ENCODE data around the gene IKZF3. TPM values are rescaled to one million over a fixed set of nuclear protein-coding genes. Genes with fewer than 3 reads are reported as not detected.
A peak's percentile ranks its signal among the peaks of the same experiment; 100 is the strongest.

The IKZF3 gene
- total and polyA plus RNA-seq, 10 of the 15 experiments (the other 5 are each of a cell fraction or from before 2014, with no cell fraction given) = 5.5 to 98.2 (median 47.6) TPM

- TF ChIP-seq, protein P1, sequence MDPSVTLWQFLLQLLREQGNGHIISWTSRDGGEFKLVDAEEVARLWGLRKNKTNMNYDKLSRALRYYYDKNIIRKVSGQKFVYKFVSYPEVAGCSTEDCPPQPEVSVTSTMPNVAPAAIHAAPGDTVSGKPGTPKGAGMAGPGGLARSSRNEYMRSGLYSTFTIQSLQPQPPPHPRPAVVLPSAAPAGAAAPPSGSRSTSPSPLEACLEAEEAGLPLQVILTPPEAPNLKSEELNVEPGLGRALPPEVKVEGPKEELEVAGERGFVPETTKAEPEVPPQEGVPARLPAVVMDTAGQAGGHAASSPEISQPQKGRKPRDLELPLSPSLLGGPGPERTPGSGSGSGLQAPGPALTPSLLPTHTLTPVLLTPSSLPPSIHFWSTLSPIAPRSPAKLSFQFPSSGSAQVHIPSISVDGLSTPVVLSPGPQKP (IDR thresholded peaks at IDR 0.05; ENCODE audit: low read depth, low read length) = no peak
- TF ChIP-seq YY1 (IDR thresholded peaks at IDR 0.05; ENCODE audit: low read depth, low read length) = no peak
- no peak for TF ChIP-seq SUPT20H (IDR thresholded peaks at IDR 0.05; ENCODE audit: borderline replicate concordance, control insufficient read depth, low read depth, low read length)
- 0 out of 2 replicates have a peak, but pooled peaks have one; percentile 2 for TF ChIP-seq RAD21 (IDR thresholded peaks at IDR 0.05; ENCODE audit: insufficient read depth, low read depth, low read length)
- TF ChIP-seq, protein P2, sequence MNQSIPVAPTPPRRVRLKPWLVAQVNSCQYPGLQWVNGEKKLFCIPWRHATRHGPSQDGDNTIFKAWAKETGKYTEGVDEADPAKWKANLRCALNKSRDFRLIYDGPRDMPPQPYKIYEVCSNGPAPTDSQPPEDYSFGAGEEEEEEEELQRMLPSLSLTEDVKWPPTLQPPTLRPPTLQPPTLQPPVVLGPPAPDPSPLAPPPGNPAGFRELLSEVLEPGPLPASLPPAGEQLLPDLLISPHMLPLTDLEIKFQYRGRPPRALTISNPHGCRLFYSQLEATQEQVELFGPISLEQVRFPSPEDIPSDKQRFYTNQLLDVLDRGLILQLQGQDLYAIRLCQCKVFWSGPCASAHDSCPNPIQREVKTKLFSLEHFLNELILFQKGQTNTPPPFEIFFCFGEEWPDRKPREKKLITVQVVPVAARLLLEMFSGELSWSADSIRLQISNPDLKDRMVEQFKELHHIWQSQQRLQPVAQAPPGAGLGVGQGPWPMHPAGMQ (IDR thresholded peaks at IDR 0.05; ENCODE audit: borderline replicate concordance) = no peak
- TF ChIP-seq, protein P3, sequence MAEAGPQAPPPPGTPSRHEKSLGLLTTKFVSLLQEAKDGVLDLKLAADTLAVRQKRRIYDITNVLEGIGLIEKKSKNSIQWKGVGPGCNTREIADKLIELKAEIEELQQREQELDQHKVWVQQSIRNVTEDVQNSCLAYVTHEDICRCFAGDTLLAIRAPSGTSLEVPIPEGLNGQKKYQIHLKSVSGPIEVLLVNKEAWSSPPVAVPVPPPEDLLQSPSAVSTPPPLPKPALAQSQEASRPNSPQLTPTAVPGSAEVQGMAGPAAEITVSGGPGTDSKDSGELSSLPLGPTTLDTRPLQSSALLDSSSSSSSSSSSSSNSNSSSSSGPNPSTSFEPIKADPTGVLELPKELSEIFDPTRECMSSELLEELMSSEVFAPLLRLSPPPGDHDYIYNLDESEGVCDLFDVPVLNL (IDR thresholded peaks at IDR 0.05; ENCODE audit: low read depth, low read length) = no peak
- TF ChIP-seq NFYA (IDR thresholded peaks at IDR 0.05; ENCODE audit: borderline replicate concordance, low read depth, low read length) = no peak
- TF ChIP-seq PAX8 (IDR thresholded peaks at IDR 0.05) = no peak
- no peak for TF ChIP-seq NR2C1 (IDR thresholded peaks at IDR 0.05)
- no peak; the same call in 1 of the 2 replicates for TF ChIP-seq CHD2 (IDR thresholded peaks at IDR 0.05; ENCODE audit: borderline replicate concordance, low read depth, low read length)
- no peak for TF ChIP-seq CTCF (IDR thresholded peaks at IDR 0.05 in 2 of 3, conservative IDR thresholded peaks at IDR 0.05 in 1 of 3; ENCODE audit: control insufficient read depth in 2 of 3, extremely low read depth in 1 of 3, insufficient read depth in 1 of 3, low read depth in 3 of 3, low read length in 3 of 3)
- no peak; the same call in 1 of the 2 replicates for TF ChIP-seq TBL1XR1 (IDR thresholded peaks at IDR 0.05; ENCODE audit: low read depth, low read length)
- no peak for TF ChIP-seq SUZ12 (IDR thresholded peaks at IDR 0.05; ENCODE audit: unreplicated experiment)
- TF ChIP-seq ATF2 (IDR thresholded peaks at IDR 0.05; ENCODE audit: low read length) = peak; percentile 83; the same call in 1 of the 2 replicates
- peak; percentile 62; the same call in 1 of the 2 replicates for TF ChIP-seq ESRRA (IDR thresholded peaks at IDR 0.05; ENCODE audit: low read length)
- TF ChIP-seq, protein P4, sequence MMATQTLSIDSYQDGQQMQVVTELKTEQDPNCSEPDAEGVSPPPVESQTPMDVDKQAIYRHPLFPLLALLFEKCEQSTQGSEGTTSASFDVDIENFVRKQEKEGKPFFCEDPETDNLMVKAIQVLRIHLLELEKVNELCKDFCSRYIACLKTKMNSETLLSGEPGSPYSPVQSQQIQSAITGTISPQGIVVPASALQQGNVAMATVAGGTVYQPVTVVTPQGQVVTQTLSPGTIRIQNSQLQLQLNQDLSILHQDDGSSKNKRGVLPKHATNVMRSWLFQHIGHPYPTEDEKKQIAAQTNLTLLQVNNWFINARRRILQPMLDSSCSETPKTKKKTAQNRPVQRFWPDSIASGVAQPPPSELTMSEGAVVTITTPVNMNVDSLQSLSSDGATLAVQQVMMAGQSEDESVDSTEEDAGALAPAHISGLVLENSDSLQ (IDR thresholded peaks at IDR 0.05) = no peak; the same call in none of the 2 replicates
- TF ChIP-seq RUNX3 (IDR thresholded peaks at IDR 0.05; ENCODE audit: low read length) = peak; percentile 95
- 0 out of 2 replicates have a peak, but pooled peaks have one; percentile 10 for TF ChIP-seq HDGF (IDR thresholded peaks at IDR 0.05)
- no peak for TF ChIP-seq CHD4 (IDR thresholded peaks at IDR 0.05)
- peak; percentile 25 for TF ChIP-seq RAD51 (IDR thresholded peaks at IDR 0.05)
- 0 out of 2 replicates have a peak, but pooled peaks have one; percentile 1 for TF ChIP-seq CREB1 (IDR thresholded peaks at IDR 0.05; ENCODE audit: low read depth)
- no peak for TF ChIP-seq RBBP5 (conservative IDR thresholded peaks at IDR 0.05)
These were observed 69.7 kb downstream of the IKZF3 start (continued) for GRCh38 chr17:39794249-39794970.
